Measurements from ENCODE around the gene STK24.
"Not testable (repeated sequence)": the region's sequence is repeated elsewhere in the genome, so short reads cannot be mapped to it uniquely, and the experiment has no call there.

DNA sequence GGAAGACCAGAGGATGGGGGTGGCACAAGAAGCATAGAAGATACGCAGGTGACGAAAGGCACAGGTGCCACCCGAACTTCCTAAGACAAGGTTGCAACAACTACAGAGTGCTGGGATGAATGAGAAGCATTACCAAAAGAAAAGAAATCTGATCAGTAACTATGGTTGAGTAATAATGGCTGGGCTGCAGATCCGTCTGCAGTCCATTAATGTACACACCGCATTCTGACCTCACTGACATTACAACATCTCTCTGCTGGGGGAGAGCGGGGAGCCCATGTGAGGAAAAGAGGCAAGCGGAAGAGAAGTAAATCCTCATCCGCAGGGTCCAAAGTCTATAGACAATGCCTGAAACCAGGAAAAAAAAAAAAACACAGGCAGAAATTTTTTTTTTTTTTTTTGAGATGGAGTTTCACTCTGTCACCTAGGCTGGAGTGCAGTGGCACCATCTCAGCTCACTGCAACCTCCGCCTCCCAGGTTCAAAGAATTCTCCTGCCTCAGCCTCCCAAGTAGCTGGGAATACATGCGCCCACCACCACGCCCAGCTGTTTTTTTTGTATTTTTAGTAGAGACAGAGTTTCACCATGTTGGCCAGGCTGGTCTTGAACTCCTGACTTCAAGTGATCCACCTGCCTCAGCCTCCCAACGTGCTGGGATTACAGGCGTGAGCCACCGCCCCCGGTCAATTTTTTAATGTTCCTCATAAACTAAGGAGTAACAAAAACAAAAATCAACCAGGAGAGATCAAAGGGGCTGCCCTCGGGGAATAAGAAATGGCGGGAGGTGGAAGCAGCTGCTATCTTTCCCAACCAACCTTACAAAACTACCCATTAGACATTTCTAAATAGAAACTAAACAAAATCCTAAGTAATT lies 7.2 kb downstream of the STK24 start:
- TF ChIP-seq POLR2AphosphoS5 (IDR thresholded peaks at IDR 0.05; ENCODE audit: borderline replicate concordance, low read depth, low read length); EZH2 (IDR thresholded peaks at IDR 0.05): not testable (repeated sequence)
